MCF 10A (cell line): ENCODE results near the gene PHF14. TPM values are rescaled to one million over a fixed set of nuclear protein-coding genes. Genes with fewer than 3 reads are reported as not detected.

ENCODE experiments used
- BruUV-seq: library from RNA; stranded (reverse); fragments of 400-500 nt; replicated peaks from 2 replicates; lab custom pipeline; 2021; lab: Mats Ljungman, UMichigan
- CTCF ChIA-PET: fragments of 300-600 bp; sonication (Branson Sonifier 250); formaldehyde crosslinking; extraction: SDS; loops from one replicate; lab custom pipeline; 2021; ENCODE audit warnings: antibody characterized with exemption, inconsistent platforms; lab: Yijun Ruan, JAX
- POLR2A ChIA-PET: fragments of 300-600, 350-650 bp; sonication (Branson Sonifier 250); formaldehyde crosslinking; extraction: SDS; loops from one replicate; lab custom pipeline; 2020; ENCODE audit warnings: antibody characterized with exemption, inconsistent platforms; lab: Yijun Ruan, JAX
- DNase-seq: peaks from one replicate; pipeline ENCODE4 v3.0.0-alpha.2; 2018; ENCODE audit not compliant: unreplicated experiment
- H3K27ac Mint-ChIP-seq: one replicate; pipeline ENCODE4 v1.8.0; 2022; ENCODE audit warnings: mild to moderate bottlenecking, low read depth, mixed read lengths; ENCODE audit not compliant: unreplicated experiment
- H3K27me3 Mint-ChIP-seq: one replicate; pipeline ENCODE4 v1.8.0; 2022; ENCODE audit warnings: mixed read lengths; ENCODE audit not compliant: insufficient read depth, unreplicated experiment
- H3K36me3 Mint-ChIP-seq: one replicate; pipeline ENCODE4 v1.8.0; 2022; ENCODE audit warnings: mild to moderate bottlenecking, moderate library complexity, mixed read lengths; ENCODE audit not compliant: insufficient read depth, unreplicated experiment
- H3K4me1 Mint-ChIP-seq: one replicate; pipeline ENCODE4 v1.8.0; 2022; ENCODE audit warnings: mixed read lengths; ENCODE audit not compliant: insufficient read depth, unreplicated experiment
- H3K4me3 Mint-ChIP-seq: one replicate; pipeline ENCODE4 v1.8.0; 2022; ENCODE audit warnings: mild to moderate bottlenecking, moderate library complexity, mixed read lengths; ENCODE audit not compliant: unreplicated experiment
- H3K9me3 Mint-ChIP-seq: one replicate; pipeline ENCODE4 v1.8.0; 2022; ENCODE audit warnings: mixed read lengths; ENCODE audit not compliant: unreplicated experiment
- intact Hi-C: fragments of 100-400 bp; cut with micrococcal nuclease; formaldehyde crosslinking; loops from 2 replicates; pipeline ENCODE4 v1.14.1; 2022
- total RNA-seq: library from RNA; stranded (reverse); gene quantifications from 2 replicates; pipeline ENCODE4 v1.2.3, GENCODE V29; 2022
- TF ChIP-seq, protein P1 (sequence below): fragments of 200-600 bp; IDR thresholded peaks from one replicate; pipeline ENCODE4 v1.8.0; 2022; ENCODE audit warnings: antibody characterized with exemption, mild to moderate bottlenecking; ENCODE audit not compliant: unreplicated experiment

PHF14 gene
- total RNA-seq, 1 experiment from 2014 or later = 39.6 TPM

DNA sequence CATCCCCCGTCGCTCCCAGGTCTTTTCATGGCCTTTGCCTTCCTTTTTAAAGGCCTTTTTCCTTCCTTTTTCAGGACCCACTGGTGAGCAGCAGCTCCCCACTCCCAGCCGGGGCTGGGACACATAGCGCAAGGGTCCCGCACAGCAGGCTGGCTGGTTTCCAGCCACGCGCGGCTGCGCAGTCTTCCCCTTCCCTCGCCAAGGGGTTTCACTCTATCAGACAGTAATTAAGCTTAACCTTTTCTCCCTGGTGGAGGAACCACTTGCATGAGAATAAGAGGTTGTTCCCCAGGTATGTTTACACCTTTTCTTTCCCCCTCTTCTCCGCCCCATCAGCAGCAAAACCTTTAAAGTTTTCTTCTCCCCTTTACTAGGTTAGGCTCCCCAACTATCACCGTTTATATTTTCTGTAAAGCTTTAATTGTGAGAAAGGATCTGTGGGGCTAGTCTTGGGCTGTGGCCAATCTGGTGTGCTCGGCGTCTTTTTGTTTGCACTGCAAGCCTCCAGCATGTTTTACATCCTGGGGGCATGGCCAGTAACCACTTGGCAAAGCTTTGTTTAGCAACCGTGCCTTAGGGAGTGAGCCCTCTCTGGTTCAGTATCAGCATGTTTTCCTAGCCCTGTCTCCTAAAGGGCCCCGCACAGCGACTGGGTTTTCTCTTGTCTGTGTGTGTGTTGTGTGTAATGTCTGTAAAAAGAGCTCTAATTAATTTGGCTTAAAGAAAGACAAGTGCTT is 219.6 kb downstream of the PHF14 start:
- no peaks in the 10 kb centered on the region for H3K36me3 Mint-ChIP-seq
- peaks cover 22% of the 10 kb centered on the region for H3K4me1 Mint-ChIP-seq
- no peaks in the 10 kb centered on the region for H3K9me3 Mint-ChIP-seq
- H3K4me3 Mint-ChIP-seq = peak overlapping the region; percentile 4
- intact Hi-C loops = no loop called here
- ChIA-PET CTCF (interaction anchor here (0.6 to 1.9 kb wide), 5 partner anchors 16 to 763 kb away, joined by 3 to 9 read pairs (median 4); no protein-coding TSS in a partner anchor), POLR2A (interaction anchor here (0.6 to 1.2 kb wide), 5 partner anchors 13 to 615 kb away, joined by 3 to 4 read pairs (median 3); no protein-coding TSS in a partner anchor)
- peak overlapping the region; percentile 55 for H3K27ac Mint-ChIP-seq
- no TSS peak for BruUV-seq
- TF ChIP-seq, protein P1, sequence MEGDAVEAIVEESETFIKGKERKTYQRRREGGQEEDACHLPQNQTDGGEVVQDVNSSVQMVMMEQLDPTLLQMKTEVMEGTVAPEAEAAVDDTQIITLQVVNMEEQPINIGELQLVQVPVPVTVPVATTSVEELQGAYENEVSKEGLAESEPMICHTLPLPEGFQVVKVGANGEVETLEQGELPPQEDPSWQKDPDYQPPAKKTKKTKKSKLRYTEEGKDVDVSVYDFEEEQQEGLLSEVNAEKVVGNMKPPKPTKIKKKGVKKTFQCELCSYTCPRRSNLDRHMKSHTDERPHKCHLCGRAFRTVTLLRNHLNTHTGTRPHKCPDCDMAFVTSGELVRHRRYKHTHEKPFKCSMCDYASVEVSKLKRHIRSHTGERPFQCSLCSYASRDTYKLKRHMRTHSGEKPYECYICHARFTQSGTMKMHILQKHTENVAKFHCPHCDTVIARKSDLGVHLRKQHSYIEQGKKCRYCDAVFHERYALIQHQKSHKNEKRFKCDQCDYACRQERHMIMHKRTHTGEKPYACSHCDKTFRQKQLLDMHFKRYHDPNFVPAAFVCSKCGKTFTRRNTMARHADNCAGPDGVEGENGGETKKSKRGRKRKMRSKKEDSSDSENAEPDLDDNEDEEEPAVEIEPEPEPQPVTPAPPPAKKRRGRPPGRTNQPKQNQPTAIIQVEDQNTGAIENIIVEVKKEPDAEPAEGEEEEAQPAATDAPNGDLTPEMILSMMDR = no peak
- peak; percentile 58 for DNase-seq
- no peaks in the 10 kb centered on the region for H3K27me3 Mint-ChIP-seq

GRCh38 chr7:11193888-11194287 is 220.2 kb downstream of the PHF14 start:
- ChIA-PET CTCF (interaction anchor here (0.7 to 1.9 kb wide), 4 partner anchors 16 to 764 kb away, joined by 3 to 9 read pairs (median 4); no protein-coding TSS in a partner anchor), POLR2A (interaction anchor here (0.7 to 1.2 kb wide), 4 partner anchors 13 to 616 kb away, joined by 3 to 4 read pairs (median 3); no protein-coding TSS in a partner anchor)
- TF ChIP-seq, protein P1 = no peak
- no peaks in the 10 kb centered on the region for H3K36me3 Mint-ChIP-seq
- peaks cover 22% of the 10 kb centered on the region for H3K4me1 Mint-ChIP-seq
- DNase-seq = no peak
- peak overlapping the region; percentile 4 for H3K4me3 Mint-ChIP-seq
- peak overlapping the region; percentile 55 for H3K27ac Mint-ChIP-seq
- intact Hi-C loops = no loop called here
- no TSS peak for BruUV-seq
- H3K27me3 Mint-ChIP-seq = no peaks in the 10 kb centered on the region
- H3K9me3 Mint-ChIP-seq = no peaks in the 10 kb centered on the region

DNA sequence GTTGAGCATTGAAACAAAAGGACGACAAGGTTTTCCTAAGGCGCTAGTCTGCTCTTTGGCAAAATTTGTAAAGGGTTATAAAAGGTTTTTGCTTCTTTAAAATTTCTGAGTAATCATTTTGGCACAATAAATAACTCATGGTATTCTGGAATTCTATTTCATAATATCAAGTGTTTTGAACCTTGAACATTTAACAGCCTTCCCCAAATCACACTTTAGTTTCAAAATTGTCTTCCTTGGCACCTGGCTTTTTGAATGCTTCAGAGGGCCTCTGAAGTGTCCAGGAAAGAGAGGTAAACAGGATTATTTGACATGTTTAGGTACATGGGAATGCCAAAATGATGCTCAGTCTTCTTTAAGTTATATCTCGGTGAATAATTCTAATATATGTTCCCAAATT is 220.8 kb downstream of the PHF14 start:
- Mint-ChIP-seq H3K9me3 (no peaks in the 10 kb centered on the region), H3K27me3 (no peaks in the 10 kb centered on the region), H3K36me3 (no peaks in the 10 kb centered on the region), H3K4me1 (peaks cover 22% of the 10 kb centered on the region), H3K27ac (peak overlapping the region; percentile 54), H3K4me3 (peak overlapping the region; percentile 11)
- TF ChIP-seq, protein P1 = no peak
- POLR2A ChIA-PET = interaction anchor here (0.7 to 1.2 kb wide), 2 partner anchors 12 to 32 kb away, joined by 3 to 4 read pairs; no protein-coding TSS in a partner anchor
- intact Hi-C loops = no loop called here
- CTCF ChIA-PET = interaction anchor here (1.9 to 2.9 kb wide), 2 partner anchors 18 kb away, joined by 9 to 16 read pairs; no protein-coding TSS in a partner anchor
- DNase-seq = peak; percentile 10
- no TSS peak for BruUV-seq

- intact Hi-C loops = no loop called here
- no peaks in the 10 kb centered on the region for H3K36me3 Mint-ChIP-seq
Measured at GRCh38 chr7:11195502-11195901, 221.8 kb downstream of the PHF14 start.

More at GRCh38 chr7:11195502-11195901, 221.8 kb downstream of the PHF14 start:
- H3K4me3 Mint-ChIP-seq = no peak overlapping the region
- no peak for DNase-seq
- POLR2A ChIA-PET = interaction anchor here (0.7 to 1.2 kb wide), 2 partner anchors 33 to 49 kb away, joined by 3 read pairs; no protein-coding TSS in a partner anchor
- H3K27me3 Mint-ChIP-seq = no peaks in the 10 kb centered on the region
- H3K9me3 Mint-ChIP-seq = no peaks in the 10 kb centered on the region
- TF ChIP-seq, protein P1 = no peak
- BruUV-seq = no TSS peak
- peaks cover 22% of the 10 kb centered on the region for H3K4me1 Mint-ChIP-seq
- peak overlapping the region; percentile 54 for H3K27ac Mint-ChIP-seq
- CTCF ChIA-PET = interaction anchor here (0.6 to 2.9 kb wide), 3 partner anchors 17 to 1753 kb away, joined by 4 to 16 read pairs (median 4); no protein-coding TSS in a partner anchor
